Tibial nerve (tissue), 4 donors: Measurements from ENCODE around the gene AP5M1.

Experiments
- EP300 ChIP-seq, 2 donors: sonication (generic); formaldehyde crosslinking; IDR thresholded peaks; one replicate each; pipeline ENCODE4 v1.6.1; 2017; ENCODE audit warnings: antibody characterized with exemption in 2 of 2, mild to moderate bottlenecking in 1 of 2
- TF ChIP-seq, protein P1 (sequence below), 5 experiments: fragments of 200-600 bp in 3 of 5; fragments of 450-650 bp in 2 of 5; sonication (generic) in 3 of 5; IDR thresholded peaks; one replicate each; pipeline ENCODE4 v1.5.1; 2016 to 2019; ENCODE audit warnings: antibody characterized with exemption in 5 of 5, mild to moderate bottlenecking in 3 of 5, moderate library complexity in 2 of 5

DNA sequence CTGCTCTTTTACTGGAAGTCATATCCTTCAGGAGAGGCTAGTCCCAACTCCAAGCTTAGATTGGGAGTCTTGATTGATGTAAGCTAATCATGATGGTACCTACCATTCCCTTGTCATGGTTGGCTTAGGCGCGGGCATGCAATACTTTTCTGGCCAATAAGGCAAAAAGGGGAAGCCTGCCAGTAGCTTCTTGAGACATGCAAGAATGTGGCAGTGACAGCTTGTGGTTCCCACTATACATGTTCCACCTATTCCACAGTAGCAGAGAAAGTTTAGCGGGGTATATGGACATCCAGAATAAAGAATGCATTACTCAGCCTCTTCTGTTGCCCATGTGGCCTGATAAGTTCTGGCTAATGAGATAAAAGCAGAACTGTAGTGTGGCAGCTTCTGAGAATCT lies 55.0 kb downstream of the AP5M1 start:
- no peak for TF ChIP-seq EP300 (IDR thresholded peaks at IDR 0.05)
- TF ChIP-seq, protein P1, sequence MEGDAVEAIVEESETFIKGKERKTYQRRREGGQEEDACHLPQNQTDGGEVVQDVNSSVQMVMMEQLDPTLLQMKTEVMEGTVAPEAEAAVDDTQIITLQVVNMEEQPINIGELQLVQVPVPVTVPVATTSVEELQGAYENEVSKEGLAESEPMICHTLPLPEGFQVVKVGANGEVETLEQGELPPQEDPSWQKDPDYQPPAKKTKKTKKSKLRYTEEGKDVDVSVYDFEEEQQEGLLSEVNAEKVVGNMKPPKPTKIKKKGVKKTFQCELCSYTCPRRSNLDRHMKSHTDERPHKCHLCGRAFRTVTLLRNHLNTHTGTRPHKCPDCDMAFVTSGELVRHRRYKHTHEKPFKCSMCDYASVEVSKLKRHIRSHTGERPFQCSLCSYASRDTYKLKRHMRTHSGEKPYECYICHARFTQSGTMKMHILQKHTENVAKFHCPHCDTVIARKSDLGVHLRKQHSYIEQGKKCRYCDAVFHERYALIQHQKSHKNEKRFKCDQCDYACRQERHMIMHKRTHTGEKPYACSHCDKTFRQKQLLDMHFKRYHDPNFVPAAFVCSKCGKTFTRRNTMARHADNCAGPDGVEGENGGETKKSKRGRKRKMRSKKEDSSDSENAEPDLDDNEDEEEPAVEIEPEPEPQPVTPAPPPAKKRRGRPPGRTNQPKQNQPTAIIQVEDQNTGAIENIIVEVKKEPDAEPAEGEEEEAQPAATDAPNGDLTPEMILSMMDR (IDR thresholded peaks at IDR 0.05), result no peak
